GM21360 (cell line): Measurements from ENCODE around the gene FRMPD2.
"Not testable (repeated sequence)": the region's sequence is repeated elsewhere in the genome, so short reads cannot be mapped to it uniquely, and the experiment has no call there.

Source experiments
- ATAC-seq: cut with Tn5 transposase; IDR thresholded peaks from one replicate; pipeline ENCODE4 v1.9.1; 2021; ENCODE audit warnings: mild to moderate bottlenecking, moderate library complexity; ENCODE audit not compliant: unreplicated experiment

Gene FRMPD2

GRCh38 chr10:48253970-48254657 lies 20.4 kb downstream of the FRMPD2 start:
- ATAC-seq, result no peak

GRCh38 chr10:48252354-48252650 lies 22.2 kb downstream of the FRMPD2 start:
- no peak for ATAC-seq

DNA sequence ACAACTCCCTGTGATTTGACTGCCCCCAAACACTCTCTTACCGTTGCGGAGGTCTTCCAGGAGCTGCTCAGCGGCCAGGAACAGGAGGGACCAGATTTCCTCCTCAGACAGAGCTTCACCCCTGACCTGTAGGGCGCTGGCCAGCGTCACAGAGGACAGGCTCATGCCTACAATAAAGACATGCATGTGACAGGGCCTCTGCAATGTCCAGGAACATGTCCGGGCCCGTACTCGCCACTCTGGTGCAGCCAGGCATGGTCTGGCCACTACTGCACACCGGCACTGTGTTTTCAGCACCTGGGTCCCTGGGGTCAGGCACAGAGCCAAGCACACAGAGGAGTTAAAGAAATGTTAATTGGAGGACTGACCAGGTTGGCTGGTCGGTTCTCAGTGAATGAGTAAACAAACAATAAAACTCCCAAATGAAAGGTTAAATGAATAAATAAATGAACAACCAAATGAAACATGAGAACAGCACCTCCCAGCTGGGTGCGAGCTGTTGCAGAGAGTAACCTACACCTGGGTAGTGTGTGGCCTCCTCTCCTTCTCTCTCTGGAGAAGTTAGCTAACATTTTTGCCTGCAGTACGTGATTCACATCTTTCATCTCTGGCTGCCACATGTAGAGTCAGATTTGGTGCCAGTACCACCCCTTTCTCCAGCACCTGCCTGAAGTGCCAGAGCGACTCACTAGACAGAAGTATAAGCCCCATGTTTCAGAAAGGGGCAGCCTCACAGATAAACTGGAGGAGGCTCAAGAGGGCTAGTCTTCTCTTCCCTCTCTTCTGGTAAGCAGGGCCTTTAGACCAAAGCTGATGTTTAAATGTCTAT lies 22.8 kb downstream of the FRMPD2 start:
- no peak for ATAC-seq

DNA sequence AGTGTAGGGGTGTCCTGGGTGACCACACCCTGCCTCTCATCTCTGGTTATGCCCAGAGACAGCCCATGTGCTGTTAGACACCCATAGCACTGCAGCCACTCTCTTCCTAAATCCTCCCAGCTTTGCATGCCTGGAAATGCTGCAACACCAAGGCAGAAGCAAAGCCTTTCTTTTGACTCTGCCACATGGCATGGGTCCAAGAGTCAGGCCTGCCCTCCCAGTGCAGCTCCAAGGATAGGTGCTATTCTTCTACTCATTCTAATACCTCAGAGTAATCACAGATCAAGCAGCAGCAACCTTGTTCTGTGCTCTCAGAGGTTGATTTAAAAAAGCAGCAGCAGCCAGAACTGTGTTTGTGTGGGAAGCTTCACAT lies 23.4 kb downstream of the FRMPD2 start:
- no peak for ATAC-seq

GRCh38 chr10:48249763-48250351 lies 24.6 kb downstream of the FRMPD2 start:
- ATAC-seq, result no peak

DNA sequence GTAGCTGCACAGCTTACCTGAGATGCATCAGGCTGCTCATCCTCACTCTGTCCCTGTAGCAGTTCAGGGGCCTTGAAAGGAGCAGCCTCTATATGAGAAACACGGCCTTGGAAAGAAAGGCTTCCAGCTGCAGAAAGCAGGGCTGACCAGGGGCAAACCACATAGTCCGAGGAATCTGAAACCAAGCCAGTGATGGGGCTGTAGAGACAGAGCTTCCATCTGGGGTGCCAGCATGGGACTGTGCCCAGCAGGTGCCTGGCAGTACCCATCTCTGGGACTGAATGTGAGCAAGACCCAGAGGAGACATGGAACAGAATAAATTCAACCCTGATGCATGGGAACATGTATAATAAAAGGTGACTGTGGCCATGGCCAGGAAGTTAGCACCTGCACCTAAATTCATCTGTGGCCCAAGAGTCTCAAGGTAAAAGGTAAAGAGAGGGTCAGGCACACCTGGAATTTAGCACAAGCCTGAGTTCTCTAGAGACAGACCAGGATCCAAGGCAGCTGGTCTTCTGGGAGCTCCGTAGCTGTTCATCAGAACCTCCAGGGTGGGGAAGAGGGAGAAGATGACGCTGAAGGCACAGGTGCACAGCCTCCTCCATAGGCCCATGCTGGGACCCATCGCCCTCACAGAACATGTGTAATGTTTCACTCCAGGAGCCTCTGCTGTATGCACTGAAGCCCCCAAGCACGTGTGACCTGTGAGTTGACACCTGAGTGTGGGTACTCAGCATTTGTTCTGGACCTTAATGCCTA lies 25.3 kb downstream of the FRMPD2 start:
- ATAC-seq, result no peak

DNA sequence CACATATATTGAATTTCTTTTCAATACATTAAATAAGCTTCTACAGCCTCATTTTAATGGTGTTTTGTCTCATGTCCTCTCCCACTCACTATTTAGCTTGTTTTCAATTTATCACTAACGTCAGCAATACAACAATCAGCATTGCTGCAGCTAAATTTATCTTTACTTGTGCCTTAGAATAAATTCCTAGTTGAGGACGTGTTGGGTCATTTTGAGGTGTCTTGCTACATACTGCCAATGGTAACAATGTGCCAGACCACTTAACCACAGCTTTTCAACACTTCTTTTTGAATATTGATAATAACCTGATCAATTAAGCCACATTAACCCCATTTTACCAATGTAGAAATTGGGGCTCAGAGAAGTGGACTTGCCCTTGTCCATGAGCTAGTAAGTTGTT lies 26.0 kb downstream of the FRMPD2 start:
- no peak for ATAC-seq

- ATAC-seq, result no peak
Measured at GRCh38 chr10:48247680-48248079, 26.8 kb downstream of the FRMPD2 start.

DNA sequence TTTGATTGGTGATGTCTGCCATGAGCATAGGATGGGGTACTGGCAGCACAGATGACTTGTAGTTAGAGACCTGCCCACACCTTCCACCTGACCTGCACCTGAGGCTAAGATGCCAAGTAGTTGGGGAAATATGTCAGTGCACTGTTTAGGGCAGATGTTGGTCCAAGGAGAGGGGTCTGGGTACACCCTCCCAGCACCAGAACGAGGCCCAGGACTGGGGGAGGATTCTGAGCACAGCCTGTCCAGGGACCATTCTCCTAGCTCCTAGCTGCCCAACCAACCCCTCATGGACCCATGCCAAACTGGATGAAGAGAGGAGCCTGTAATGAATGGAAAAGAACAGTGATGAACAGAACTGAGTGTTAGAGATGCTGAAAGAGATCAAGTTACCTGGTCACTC lies 28.0 kb downstream of the FRMPD2 start:
- no peak for ATAC-seq

GRCh38 chr10:48245977-48246376 lies 28.5 kb downstream of the FRMPD2 start:
- ATAC-seq, result no peak

DNA sequence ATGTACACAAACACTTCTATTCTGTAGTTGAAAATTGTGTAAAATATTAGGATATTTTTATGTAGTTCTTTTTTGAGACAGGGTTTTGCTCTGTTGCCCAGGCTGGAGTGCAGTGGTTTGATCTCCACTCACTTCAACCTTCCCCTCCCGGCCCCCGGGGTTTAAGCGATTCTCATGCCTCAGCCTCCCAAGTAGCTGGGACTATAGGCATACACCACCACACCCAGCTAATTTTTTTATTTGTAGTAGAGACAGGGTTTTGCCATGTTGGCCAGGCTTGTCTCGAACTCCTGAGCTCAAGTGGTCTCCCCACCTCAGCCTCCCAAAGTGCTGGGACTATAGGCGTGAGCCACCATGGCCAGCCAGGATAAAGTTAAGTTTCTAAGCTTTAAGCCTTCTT lies 30.6 kb downstream of the FRMPD2 start:
- not testable (repeated sequence) for ATAC-seq

DNA sequence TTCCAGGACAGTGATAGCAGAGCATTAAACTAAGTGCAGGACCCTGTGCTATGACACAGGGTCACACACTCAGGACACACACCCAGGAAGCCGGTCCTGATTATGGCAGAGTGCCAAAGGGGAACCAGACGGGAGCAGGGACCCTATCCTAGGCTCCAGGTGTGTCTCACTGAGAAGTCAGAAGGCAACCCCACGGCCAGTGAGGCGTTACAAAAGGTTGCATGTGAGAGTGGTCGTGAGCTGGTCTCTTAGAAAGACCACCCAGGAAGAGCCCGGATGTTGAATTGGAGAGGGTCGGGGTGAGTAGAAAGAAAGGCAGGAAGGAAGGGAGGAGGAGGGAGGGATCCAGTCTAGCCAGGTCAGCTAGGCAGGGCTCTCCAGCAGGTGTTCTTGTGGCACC lies 31.0 kb downstream of the FRMPD2 start:
- no peak for ATAC-seq

GRCh38 chr10:48242171-48242904 lies 32.2 kb downstream of the FRMPD2 start:
- no peak for ATAC-seq

DNA sequence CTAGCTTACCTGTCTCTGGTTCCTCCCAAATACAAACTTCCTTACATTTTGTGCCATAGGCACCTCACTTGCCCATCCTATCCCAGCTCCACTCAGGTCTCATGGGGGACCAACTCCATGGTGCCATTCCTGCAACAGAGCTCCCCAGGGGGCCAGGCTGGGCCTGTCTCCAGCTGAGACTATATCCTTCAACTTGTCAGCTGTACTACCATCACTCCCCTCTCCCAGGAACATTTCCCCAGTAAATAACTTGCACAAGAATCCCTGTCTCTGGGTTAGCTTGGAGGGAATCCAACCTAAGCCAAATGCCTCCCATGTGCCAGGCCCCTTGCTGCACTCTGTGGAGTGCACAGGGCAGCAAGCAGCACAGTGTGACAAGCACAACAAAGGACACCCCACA lies 33.2 kb downstream of the FRMPD2 start:
- no peak for ATAC-seq

DNA sequence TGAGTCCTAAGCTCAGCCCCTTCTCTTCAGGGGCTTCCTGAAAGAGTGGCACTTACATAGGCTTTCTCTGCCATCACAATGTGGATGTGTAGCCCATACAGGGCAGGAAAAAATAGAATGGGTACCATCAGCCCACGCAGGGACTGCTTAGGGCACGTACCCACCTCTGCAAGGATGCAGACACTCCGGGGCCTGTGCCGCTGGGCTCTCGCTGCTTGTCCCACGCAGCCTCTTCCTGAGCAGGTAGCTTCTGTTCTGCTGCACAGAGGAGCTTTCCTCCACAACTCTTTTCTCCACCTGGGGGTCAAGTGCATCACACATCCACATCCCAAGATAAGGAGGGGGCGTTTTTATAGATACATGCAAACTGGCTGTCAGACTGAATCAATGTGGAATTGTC lies 34.3 kb downstream of the FRMPD2 start:
- ATAC-seq, result no peak

DNA sequence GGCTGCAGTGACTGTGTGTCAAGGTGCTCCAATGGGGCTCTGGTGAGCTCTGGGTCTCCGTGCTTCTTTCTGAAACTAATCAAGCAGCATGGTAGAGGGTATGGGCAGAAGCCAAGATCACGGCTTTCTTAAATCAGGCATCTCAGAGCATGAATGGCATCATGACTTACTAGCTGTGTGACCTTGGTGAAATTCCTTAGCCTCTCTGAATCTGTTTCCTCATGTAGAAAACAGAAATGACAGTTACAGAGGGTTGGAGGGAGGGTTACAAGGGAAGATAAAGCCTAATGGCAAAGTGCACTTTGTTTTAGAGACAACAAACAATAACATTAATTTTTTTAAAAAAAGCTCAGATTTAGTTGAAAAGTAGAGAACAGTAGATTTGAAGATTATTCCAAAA lies 34.9 kb downstream of the FRMPD2 start:
- no peak for ATAC-seq

DNA sequence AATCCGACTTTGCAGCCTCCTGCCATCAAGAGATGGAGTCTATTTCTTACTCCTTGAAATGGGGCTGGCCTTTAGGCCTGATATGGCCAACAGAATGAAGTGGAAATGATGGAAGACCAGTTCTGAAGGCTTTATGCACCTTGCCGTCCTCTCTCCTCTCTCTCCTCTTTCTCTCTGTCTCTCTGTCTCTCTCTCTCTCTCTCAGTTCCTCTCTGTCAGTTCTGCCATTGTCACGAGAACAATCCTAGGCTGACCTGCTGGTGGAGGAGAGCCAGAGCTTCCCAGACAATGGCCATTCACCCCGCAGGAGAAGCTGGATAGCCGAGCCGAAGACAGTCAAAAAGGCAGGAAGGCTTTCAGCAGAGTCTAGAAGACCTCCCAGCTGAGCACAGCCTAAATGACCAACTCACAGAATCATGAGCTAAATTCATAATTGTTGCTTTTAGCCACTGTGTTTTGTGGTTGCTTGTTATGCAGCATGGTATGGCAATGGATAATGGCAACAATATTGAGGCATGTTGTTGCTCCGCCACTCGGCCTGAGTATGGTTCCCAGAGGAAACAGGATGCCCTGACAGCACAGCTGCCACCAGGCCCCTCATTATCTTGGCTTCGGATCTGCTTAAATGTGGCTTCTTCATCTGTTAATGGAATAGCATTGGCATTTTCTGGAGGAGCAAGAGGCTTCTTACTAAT lies 35.5 kb downstream of the FRMPD2 start:
- no peak for ATAC-seq

GRCh38 chr10:48237259-48238250 lies 36.9 kb downstream of the FRMPD2 start:
- no peak for ATAC-seq

GRCh38 chr10:48236199-48236621 lies 38.3 kb downstream of the FRMPD2 start:
- ATAC-seq, result no peak
